Choroid plexus epithelial cell (primary cell): ENCODE data around the gene MON2.

ENCODE experiments used
- DNase-seq: peaks from one replicate; pipeline ENCODE4 v3.0.0-alpha.2; 2010; ENCODE audit warnings: low read depth
- H3K4me3 ChIP-seq: 2 replicates; pipeline ENCODE4 v1.5.1; 2011; ENCODE audit warnings: low read depth, mild to moderate bottlenecking, control low read depth, low read length, moderate library complexity
- CTCF ChIP-seq: conservative IDR thresholded peaks from 2 replicates; pipeline ENCODE4 v1.5.1; 2011; ENCODE audit warnings: low read depth, mild to moderate bottlenecking, control low read depth, inconsistent platforms, low read length, moderate library complexity

Gene MON2

DNA sequence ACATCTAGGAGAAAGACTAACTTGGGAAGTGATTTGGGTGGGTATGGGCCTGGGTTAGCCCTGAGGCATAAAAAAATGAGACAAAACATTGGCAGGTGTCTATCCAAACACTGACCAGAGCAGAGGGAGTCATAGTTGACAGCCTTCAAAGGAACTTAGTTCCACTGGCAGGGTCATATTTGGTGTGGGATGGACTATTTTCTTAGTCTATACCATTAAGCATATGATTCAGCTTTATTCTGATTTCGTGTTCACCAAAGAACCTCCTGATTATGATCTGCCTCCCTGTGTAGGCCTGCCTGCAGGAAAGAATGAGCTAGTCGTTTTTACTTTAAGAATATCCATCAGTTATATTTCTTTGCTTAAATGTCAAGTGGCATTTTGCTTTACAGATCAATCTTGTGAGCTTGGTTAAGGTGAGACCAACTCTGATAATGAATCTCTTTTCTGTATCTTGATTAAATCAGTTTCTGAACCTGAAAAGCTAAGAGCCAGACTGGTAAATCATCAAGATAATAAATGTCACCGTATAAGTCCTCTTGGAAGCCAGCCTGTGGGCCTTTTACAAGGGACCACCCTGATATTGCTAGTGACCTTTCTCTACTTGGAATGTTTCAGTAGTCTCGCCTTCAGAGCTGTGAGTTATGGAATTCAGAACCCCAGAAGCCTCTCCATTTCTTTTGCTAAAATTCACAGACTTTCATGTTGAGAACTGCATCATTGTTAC is 182.9 kb downstream of the MON2 start:
- no peak for TF ChIP-seq CTCF
- no peak for DNase-seq
- H3K4me3 ChIP-seq = no peak overlapping the region
